IMR-90 (cell line): ENCODE results near the gene SUDS3. TPM values are rescaled to one million over a fixed set of nuclear protein-coding genes. Genes with fewer than 3 reads are reported as not detected.

Experiments used
- ATAC-seq: fragments of 200-7000 bp; cut with Tn5 transposase; 2 replicates; pipeline ENCODE4 v1.9.1; 2020; ENCODE audit warnings: low read depth, mild to moderate bottlenecking, moderate library complexity
- BruUV-seq: library from RNA; stranded (reverse); fragments of 400-500 nt; replicated peaks from 2 replicates; lab custom pipeline; 2021; lab: Mats Ljungman, UMichigan
- CTCF ChIA-PET: fragments of 300-600 bp; formaldehyde crosslinking; extraction: SDS; loops from one replicate; lab custom pipeline; 2021; ENCODE audit warnings: antibody characterized with exemption; lab: Yijun Ruan, JAX
- POLR2A ChIA-PET: fragments of 300-600 bp; sonication (Branson Sonifier 250); formaldehyde crosslinking; loops from one replicate; lab custom pipeline; 2022; ENCODE audit warnings: antibody characterized with exemption; ENCODE audit not compliant: unreplicated experiment; lab: Charles Lee
- DNase-seq: peaks from one replicate; pipeline ENCODE4 v3.0.0; 2013
- H2AFZ ChIP-seq: replicated peaks from 2 replicates; pipeline ENCODE3; 2013; ENCODE audit warnings: low read length, mild to moderate bottlenecking; ENCODE audit not compliant: poor library complexity
- H2AK5ac ChIP-seq: 2 replicates; pipeline ENCODE4 v1.6.1; 2013; ENCODE audit warnings: low read depth, low read length, inconsistent platforms
- H2AK9ac ChIP-seq: replicated peaks from 2 replicates; pipeline ENCODE3; 2013; ENCODE audit warnings: mild to moderate bottlenecking, low read depth, low read length, moderate library complexity; ENCODE audit not compliant: poor library complexity
- H2BK120ac ChIP-seq: 2 replicates; pipeline ENCODE4 v1.6.1; 2013; ENCODE audit warnings: low read depth, low read length, inconsistent platforms
- H2BK15ac ChIP-seq: 3 replicates; pipeline ENCODE4 v1.6.1; 2013; ENCODE audit warnings: low read depth, low read length, inconsistent platforms
- H2BK20ac ChIP-seq: 2 replicates; pipeline ENCODE4 v1.6.1; 2013; ENCODE audit warnings: low read depth, mild to moderate bottlenecking, inconsistent platforms, low read length, moderate library complexity
- H2BK5ac ChIP-seq: 2 replicates; pipeline ENCODE4 v1.6.1; 2013; ENCODE audit warnings: mild to moderate bottlenecking, low read depth, low read length, inconsistent platforms; ENCODE audit not compliant: poor library complexity, severe bottlenecking
- H3K14ac ChIP-seq: replicated peaks from 2 replicates; pipeline ENCODE4 v1.6.1; 2013; ENCODE audit warnings: low read depth, low read length, inconsistent platforms
- H3K18ac ChIP-seq: 2 replicates; pipeline ENCODE4 v1.6.1; 2013; ENCODE audit warnings: low read depth, low read length, control low read depth
- H3K23ac ChIP-seq: 2 replicates; pipeline ENCODE4 v1.6.1; 2013; ENCODE audit warnings: low read depth, low read length, inconsistent platforms
- H3K27ac ChIP-seq: 2 replicates; pipeline ENCODE4 v1.5.1; 2013; ENCODE audit warnings: mild to moderate bottlenecking, control low read depth, low read length; ENCODE audit not compliant: insufficient read depth
- H3K27me3 ChIP-seq: 2 replicates; pipeline ENCODE4 v1.6.1; 2013; ENCODE audit warnings: low read length; ENCODE audit not compliant: control insufficient read depth, insufficient read depth
- H3K36me3 ChIP-seq: 2 replicates; pipeline ENCODE4 v1.6.1; 2013; ENCODE audit warnings: low read length, mixed read lengths; ENCODE audit not compliant: control insufficient read depth, insufficient read depth
- H3K4ac ChIP-seq: 2 replicates; pipeline ENCODE4 v1.6.1; 2013; ENCODE audit warnings: low read depth, low read length, inconsistent platforms
- H3K4me1 ChIP-seq: 2 replicates; pipeline ENCODE4 v1.6.1; 2013; ENCODE audit warnings: low read length, mixed read lengths; ENCODE audit not compliant: control insufficient read depth, insufficient read depth
- H3K4me2 ChIP-seq: 2 replicates; pipeline ENCODE4 v1.6.1; 2013; ENCODE audit warnings: low read depth, mild to moderate bottlenecking, control low read depth, low read length, moderate library complexity
- H3K4me3 ChIP-seq: 2 replicates; pipeline ENCODE4 v1.5.1; 2013; ENCODE audit warnings: low read depth, mild to moderate bottlenecking, control low read depth, low read length, moderate library complexity; ENCODE audit not compliant: insufficient read depth
- H3K56ac ChIP-seq: 2 replicates; pipeline ENCODE4 v1.6.1; 2013; ENCODE audit warnings: low read length, inconsistent platforms; ENCODE audit not compliant: insufficient read depth; ENCODE audit errors: extremely low read depth
- H3K79me1 ChIP-seq, 2 experiments: 2 replicates each; pipeline ENCODE4 v1.6.1; 2013; ENCODE audit warnings: low read length in 2 of 2, inconsistent platforms in 1 of 2, low read depth in 1 of 2
- H3K9ac ChIP-seq: 2 replicates; pipeline ENCODE4 v1.6.1; 2013; ENCODE audit warnings: low read depth, low read length, control low read depth
- H3K9me1 ChIP-seq: 2 replicates; pipeline ENCODE4 v1.6.1; 2013; ENCODE audit warnings: low read length, inconsistent platforms; ENCODE audit not compliant: insufficient read depth
- H3K9me3 ChIP-seq: 2 replicates; pipeline ENCODE4 v1.6.1; 2013; ENCODE audit warnings: low read length; ENCODE audit not compliant: control insufficient read depth, insufficient read depth
- H4K20me1 ChIP-seq: 2 replicates; pipeline ENCODE4 v1.6.1; 2013; ENCODE audit warnings: low read length, inconsistent platforms; ENCODE audit not compliant: insufficient read depth
- H4K5ac ChIP-seq: 2 replicates; pipeline ENCODE4 v1.6.1; 2013; ENCODE audit warnings: mild to moderate bottlenecking, low read depth, low read length, control low read depth
- H4K8ac ChIP-seq, 2 experiments: 2 replicates each; pipeline ENCODE4 v1.6.1; 2013; ENCODE audit warnings: low read depth in 2 of 2, low read length in 2 of 2, control low read depth in 1 of 2, inconsistent platforms in 1 of 2
- H4K91ac ChIP-seq: 2 replicates; pipeline ENCODE4 v1.6.1; 2013; ENCODE audit warnings: low read depth, low read length, inconsistent platforms; ENCODE audit not compliant: insufficient read depth
- BHLHE40 ChIP-seq: fragments of 150-350 bp; IDR thresholded peaks from 2 replicates; pipeline ENCODE4 v1.6.1; 2016; ENCODE audit warnings: mild to moderate bottlenecking, low read depth, low read length
- CEBPB ChIP-seq: IDR thresholded peaks from 2 replicates; pipeline ENCODE4 v1.6.1; 2012; ENCODE audit warnings: low read depth, low read length, improper control_type of control experiment
- CHD1 ChIP-seq: IDR thresholded peaks from 2 replicates; pipeline ENCODE4 v1.6.1; 2012; ENCODE audit warnings: low read depth, low read length, improper control_type of control experiment
- ELK1 ChIP-seq: fragments of 150-350 bp; IDR thresholded peaks from 2 replicates; pipeline ENCODE4 v1.6.1; 2016; ENCODE audit warnings: low read depth, mild to moderate bottlenecking, low read length, moderate library complexity, borderline replicate concordance
- MAFK ChIP-seq: IDR thresholded peaks from 2 replicates; pipeline ENCODE4 v1.6.1; 2012; ENCODE audit warnings: low read depth, low read length, improper control_type of control experiment
- MAZ ChIP-seq: IDR thresholded peaks from 2 replicates; pipeline ENCODE4 v1.6.1; 2012; ENCODE audit warnings: low read depth, mild to moderate bottlenecking, low read length, improper control_type of control experiment, moderate library complexity, borderline replicate concordance
- RCOR1 ChIP-seq: IDR thresholded peaks from 2 replicates; pipeline ENCODE4 v1.6.1; 2012; ENCODE audit warnings: mild to moderate bottlenecking, low read length, improper control_type of control experiment; ENCODE audit not compliant: insufficient replicate concordance
- USF2 ChIP-seq: fragments of 150-350 bp; IDR thresholded peaks from 2 replicates; pipeline ENCODE4 v1.6.1; 2017; ENCODE audit warnings: mild to moderate bottlenecking, antibody characterized with exemption, low read length, low read depth
- WGBS, 2 experiments: methylation state at CpG; one replicate each; pipeline versions ENCODE4 v1.1.5 to v1.1.7; 2013; ENCODE audit warnings: missing lambda C conversion rate in 2 of 2; ENCODE audit not compliant: insufficient read length in 1 of 2; ENCODE audit errors: extremely low coverage in 2 of 2; 5-methylcytosine and 5-hydroxymethylcytosine counted together
- dilution Hi-C: fragments of 300-500 bp; cut with HindIII; formaldehyde crosslinking; loops from one replicate; pipeline ENCODE4 v1.14.3; 2018; ENCODE audit warnings: low sequenced_read_pairs; ENCODE audit not compliant: unreplicated experiment
- in situ Hi-C: fragments of 300-500 bp; cut with MboI; formaldehyde crosslinking; loops from 3 replicates; pipeline ENCODE4 v1.14.3; 2019; ENCODE audit warnings: low sequenced_read_pairs, inconsistent platforms, mixed read lengths
- intact Hi-C: fragments of 100-400 bp; cut with micrococcal nuclease; formaldehyde crosslinking; loops from 2 replicates; pipeline ENCODE4 v1.10.0; 2022
- polyA plus RNA-seq, 3 experiments: library from polyadenylated mRNA; depleted of rRNA; stranded (reverse); fragments of >200 nt; gene quantifications; 2 replicates each; pipeline ENCODE4 v1.2.3, GENCODE V29; 2012; ENCODE audit warnings: low replicate concordance in 1 of 3
- total RNA-seq: library from RNA; depleted of rRNA; stranded (reverse); fragments of >200 nt; gene quantifications from 2 replicates; pipeline ENCODE4 v1.2.3, GENCODE V29; 2012

Gene SUDS3
- total and polyA plus RNA-seq, 2 of the 4 experiments (the other 2 are of a cell fraction) = 13.4 to 13.8 TPM

- H3K36me3 ChIP-seq = no peaks in the 10 kb centered on the region
- H3K4ac ChIP-seq = no peak overlapping the region
- H4K91ac ChIP-seq = no peak overlapping the region
- no peak overlapping the region for H3K27ac ChIP-seq
- no peak overlapping the region for H2BK15ac ChIP-seq
- dilution Hi-C loops (no loop called here), in situ Hi-C loops (no loop called here), intact Hi-C loops (no loop called here)
- ChIA-PET POLR2A (interaction anchor here (0.6 kb wide), 1 partner anchor 19 kb away, joined by 4 read pairs; no protein-coding TSS in a partner anchor), CTCF (no interaction called here)
- WGBS, 2 experiments = 76% methylated on average over 3 of the region's 4 CpGs; no CpG with 5 or more reads in 1 of the 2 experiments
- TF ChIP-seq MAFK (no peak), CHD1 (no peak), CEBPB (no peak), RCOR1 (no peak), ELK1 (no peak), MAZ (no peak), USF2 (no peak), BHLHE40 (no peak)
- H3K4me1 ChIP-seq = no peaks in the 10 kb centered on the region
- no peak overlapping the region for H3K14ac ChIP-seq
- DNase-seq (no peak), ATAC-seq (no peak)
- H4K20me1 ChIP-seq = no peaks in the 10 kb centered on the region
- H3K9ac ChIP-seq = no peak overlapping the region
- H2AK5ac ChIP-seq = no peak overlapping the region
- H2BK5ac ChIP-seq = no peak overlapping the region
- no peak overlapping the region for H3K4me2 ChIP-seq
- H2BK120ac ChIP-seq = no peak overlapping the region
- no peak overlapping the region for H2AK9ac ChIP-seq
- H2BK20ac ChIP-seq = no peak overlapping the region
- H3K79me1 ChIP-seq = no peaks in the 10 kb centered on the region; a peak in 1 of 4 replicates
- H3K18ac ChIP-seq = no peak overlapping the region
- H3K27me3 ChIP-seq = no peaks in the 10 kb centered on the region
- no peak overlapping the region for H2AFZ ChIP-seq
- no peak overlapping the region for H4K8ac ChIP-seq
- no peak overlapping the region for H4K5ac ChIP-seq
- H3K4me3 ChIP-seq = no peak overlapping the region
- no peak overlapping the region for H3K23ac ChIP-seq
- BruUV-seq = no TSS peak
- H3K9me1 ChIP-seq = no peaks in the 10 kb centered on the region; the same call in 1 of the 2 replicates
- no peak overlapping the region for H3K56ac ChIP-seq
- no peaks in the 10 kb centered on the region for H3K9me3 ChIP-seq
These were observed 49.0 kb downstream of the SUDS3 start for GRCh38 chr12:118425364-118425763.
